HG03139 (cell line): ENCODE data around the gene HOXA7.

Source experiments
- ATAC-seq: cut with Tn5 transposase; IDR thresholded peaks from one replicate; pipeline ENCODE4 v1.9.1; 2021; ENCODE audit not compliant: unreplicated experiment

HOXA7 gene

DNA sequence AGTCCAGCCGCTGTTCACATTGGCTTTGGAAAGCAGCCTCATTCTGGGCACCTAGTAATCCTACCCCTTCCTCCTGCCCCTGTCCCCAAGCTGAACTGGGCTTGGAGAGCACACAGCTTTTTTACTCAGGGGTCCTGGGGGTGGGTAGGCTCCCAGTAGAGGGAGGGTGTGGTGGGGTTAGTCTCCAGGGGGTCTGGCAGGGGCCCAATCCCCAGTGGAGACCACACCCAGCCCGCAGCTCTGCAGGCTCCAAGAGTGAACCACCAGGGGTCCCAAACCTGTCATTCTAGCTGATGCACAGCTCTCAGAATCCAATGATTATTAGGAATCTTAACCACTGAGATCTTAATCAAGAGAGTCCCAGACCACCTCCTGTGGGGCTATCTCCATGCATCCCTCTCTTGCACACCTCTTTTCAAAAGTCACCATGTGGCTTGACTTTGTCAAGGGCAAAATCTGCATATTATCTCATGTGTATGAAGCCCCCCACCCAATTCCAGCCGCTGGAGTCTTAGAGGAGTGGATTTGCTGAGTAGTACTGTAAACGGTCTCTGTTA, 25.9 kb upstream of the HOXA7 start:
- no peak for ATAC-seq

DNA sequence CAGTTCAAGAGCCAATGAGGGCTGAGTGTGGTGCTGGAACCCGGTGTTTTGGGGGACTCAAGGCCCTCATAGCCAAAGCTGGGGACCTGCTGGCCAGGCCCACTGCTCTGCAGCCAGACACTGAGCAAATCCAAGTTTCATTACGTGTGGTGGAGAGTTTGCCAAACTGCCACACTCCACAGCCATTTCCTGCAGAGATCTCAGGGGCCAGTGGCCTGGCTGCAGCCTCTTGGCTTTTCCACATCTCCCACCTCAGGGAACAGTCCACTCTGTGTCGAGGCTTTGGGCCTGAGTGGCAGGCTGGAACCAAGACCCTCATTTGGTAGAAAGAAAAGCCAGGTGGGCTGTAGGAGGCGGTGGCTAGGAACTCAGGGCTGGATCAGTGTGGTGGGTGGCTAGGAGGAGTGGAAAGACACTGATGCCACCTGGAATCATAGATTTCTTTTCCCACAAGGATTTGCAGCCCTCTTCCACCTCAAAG, 25.4 kb upstream of the HOXA7 start:
- ATAC-seq: no peak

DNA sequence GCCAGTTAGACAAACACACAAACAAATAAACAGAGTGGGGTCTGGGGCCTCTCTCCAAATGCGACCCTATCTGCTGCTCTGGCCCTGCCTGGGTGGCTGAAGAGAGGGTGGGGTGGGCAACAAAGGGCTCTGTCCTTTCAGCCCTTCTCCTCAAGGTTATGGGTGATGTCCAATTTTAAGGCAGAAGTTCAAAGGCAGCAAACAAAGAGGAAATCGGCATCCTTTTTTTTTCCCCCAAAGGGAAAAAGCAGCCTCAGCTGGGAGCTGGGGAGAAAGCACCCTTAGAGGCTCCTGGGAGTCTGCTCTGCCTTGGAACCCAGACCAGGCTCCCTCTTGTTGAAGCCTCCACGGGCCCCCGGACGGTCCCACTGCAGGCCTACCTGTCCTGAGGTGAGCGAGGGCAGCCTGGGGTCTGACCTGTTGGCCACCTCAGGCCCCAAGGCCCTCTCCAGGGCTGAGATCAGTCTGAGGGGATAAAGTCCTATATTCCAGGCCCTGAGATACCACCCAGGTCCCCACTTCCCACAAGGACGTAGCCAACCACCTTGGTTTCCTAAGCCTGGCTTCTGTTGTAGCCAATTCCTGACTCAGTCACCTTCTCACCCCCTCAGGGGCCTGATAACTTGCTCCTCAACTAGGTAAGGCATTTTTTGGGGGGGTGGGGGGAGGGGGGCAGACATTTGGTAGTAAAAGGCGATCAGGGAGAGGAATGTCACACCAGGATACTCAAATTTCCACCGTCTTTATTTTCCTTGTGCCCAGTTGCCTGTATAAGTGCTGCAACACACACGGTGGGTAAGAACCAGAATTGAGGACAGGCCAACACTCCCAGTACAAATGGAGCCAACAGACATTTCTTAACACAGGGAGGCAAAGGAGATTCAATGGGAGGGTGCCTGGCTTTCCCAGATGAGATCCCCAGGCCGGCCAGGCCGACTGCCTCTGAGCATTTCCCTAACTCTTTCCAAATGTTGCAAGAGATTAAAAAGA, 24.3 kb upstream of the HOXA7 start:
- no peak for ATAC-seq

DNA sequence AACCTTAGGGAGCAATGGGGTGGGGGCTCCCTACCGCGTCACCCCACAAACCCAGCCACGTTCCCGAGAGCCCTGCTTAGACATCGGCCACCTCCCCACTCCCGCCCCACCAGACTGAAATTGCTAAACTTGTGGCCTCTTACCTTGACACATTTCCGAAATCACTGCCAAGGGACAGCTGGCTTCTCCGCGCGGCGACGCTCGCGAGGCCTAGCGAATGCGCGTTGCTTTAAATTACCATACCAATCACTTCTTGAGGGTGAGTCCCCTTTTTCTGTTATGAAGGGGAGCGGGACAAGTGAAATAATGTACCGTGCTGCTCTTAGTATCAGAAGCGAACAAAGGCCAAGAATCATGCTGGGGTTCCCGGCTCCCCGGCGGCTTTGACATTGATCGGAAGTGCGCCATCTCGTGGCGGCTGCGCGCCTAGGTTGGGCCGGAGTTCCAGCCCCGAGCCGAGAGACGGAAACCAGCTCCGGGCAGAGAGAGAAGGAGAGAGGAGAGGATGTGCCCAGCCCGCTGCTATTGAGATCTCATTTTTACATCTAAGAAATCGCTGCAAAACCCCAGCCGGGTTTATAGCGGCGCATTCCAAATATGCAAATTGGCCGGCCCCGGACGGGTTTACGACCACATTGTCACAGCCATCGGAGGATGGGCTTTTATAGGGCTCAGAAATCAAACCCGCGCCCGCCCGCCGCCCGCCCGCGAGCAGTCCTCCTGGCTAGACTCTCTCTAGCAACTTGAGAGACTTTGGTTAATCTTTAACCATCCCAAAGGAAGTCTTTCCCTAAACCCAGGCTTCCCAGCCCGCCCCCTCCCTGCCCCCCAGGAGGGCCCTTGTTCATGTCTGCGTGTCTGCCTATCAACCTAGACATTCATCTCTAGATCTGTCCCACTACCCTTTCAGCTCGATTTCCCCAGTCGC, 23.3 kb upstream of the HOXA7 start:
- no peak for ATAC-seq

DNA sequence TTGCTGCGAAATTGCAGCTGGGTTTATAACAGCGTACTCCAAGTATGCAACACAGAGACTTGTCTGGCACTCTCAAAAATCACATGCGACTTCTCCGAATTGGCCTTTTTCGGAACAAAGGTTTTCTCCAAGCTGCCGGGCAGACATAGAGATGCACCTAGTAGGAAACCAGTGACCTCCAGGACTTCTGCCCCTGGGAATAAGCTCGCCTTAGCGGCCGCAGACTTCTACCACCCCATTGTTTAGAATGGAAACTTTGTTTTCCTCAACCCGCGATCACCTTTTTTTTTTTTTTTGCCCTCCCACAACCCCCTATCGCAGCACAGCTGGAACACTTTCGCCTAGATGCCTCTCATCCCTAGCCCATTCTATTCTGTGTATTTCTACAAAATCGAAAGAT, 22.6 kb upstream of the HOXA7 start:
- ATAC-seq: no peak

DNA sequence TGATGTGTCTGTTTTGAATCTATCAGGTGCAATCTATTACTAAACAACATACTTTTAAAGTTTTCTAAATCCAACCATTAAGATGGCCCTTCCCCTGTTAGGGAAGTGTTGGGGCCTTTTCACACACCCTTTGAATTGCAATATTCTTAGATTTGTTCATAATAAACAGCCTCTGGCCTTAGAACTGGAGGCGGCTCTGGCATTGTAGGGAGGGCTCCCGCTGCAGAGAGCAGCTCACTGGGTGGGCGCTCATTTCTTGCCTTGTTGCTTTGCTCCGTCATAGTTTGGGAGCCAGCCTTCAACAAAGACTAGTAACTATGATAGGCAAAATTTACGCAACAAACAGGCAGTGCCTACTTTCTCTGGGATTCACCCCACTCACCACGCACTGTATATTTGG, 21.9 kb upstream of the HOXA7 start:
- no peak for ATAC-seq

DNA sequence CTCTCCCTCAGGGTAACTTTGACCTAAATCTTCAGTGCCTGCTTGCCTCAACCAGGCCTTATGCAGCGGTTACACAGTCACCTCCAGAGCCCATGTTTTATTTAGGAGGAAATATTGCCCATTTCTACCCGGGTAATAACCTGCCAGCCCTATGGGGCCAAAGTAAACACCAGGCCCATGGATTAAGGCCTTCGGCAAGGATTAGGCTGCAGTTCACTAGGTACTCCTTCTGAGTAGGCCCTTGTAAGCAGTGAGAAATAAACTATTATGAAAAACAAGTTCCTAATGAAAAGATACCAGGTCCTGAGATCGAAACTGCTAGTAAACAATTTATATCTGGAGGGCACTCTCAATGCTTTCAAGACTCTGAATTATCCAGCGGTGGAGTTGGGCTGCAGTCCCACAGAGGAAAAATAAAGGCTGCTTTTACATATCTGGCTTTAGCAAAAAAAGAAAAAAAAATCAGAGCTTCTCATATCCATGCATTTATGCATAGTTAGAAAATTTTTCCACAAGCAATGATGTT, 21.4 kb upstream of the HOXA7 start:
- no peak for ATAC-seq

DNA sequence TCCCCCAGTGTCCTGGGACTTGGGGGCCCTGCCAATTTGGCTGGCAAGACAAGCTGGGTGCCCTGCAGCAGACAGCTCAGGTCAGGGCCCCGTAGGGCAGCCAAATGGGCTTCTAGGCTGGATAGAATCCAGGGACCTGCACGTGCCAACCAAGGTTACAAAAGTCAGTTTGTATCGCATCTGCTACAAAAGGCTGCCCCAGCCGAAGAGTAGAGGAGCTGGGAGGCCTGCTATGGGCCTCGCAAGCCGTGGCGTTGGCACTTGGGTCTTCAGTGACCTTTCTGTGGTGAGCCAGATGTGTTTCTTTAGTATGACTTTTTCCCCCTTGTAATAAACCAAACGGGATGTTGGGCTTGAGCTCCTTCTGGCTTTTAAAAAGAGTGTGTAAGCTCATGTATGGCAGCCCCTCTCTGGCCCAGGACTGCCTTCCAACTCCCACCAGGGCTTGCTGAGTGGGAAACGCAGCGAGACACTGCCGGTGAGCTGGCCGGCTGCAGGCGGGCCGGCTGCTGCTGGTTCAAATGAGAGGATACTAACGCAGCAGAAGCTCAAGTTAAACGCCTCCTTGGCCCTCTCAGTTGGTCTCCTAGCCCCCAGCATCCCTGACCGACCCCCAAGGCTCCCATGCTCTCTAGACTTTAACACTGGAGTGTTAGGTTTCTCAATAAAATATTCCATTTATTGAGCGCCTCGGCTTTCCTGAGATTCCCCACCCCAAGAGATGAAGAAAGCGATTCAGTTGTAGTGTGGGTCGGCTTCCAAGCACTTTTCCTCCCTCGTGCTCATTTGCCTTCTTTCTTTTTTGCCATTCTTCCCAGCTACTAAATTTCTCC, 20.7 kb upstream of the HOXA7 start:
- no peak for ATAC-seq

DNA sequence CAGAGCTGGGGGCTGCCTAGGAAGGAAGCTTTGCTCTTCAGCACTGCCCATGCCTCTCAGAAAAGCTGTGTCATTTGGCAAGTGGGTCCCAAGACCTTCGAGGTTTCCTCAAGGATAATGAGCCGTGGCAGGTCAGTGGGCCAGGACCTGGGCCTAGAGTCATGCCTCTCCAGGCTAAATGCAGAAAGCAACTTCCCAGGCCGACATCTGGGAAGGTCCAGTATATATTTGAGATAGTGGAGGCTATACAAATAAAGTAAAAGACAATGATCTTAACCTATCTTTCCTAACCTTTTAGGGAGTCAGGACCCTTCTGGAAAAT, 20.0 kb upstream of the HOXA7 start:
- ATAC-seq: no peak

DNA sequence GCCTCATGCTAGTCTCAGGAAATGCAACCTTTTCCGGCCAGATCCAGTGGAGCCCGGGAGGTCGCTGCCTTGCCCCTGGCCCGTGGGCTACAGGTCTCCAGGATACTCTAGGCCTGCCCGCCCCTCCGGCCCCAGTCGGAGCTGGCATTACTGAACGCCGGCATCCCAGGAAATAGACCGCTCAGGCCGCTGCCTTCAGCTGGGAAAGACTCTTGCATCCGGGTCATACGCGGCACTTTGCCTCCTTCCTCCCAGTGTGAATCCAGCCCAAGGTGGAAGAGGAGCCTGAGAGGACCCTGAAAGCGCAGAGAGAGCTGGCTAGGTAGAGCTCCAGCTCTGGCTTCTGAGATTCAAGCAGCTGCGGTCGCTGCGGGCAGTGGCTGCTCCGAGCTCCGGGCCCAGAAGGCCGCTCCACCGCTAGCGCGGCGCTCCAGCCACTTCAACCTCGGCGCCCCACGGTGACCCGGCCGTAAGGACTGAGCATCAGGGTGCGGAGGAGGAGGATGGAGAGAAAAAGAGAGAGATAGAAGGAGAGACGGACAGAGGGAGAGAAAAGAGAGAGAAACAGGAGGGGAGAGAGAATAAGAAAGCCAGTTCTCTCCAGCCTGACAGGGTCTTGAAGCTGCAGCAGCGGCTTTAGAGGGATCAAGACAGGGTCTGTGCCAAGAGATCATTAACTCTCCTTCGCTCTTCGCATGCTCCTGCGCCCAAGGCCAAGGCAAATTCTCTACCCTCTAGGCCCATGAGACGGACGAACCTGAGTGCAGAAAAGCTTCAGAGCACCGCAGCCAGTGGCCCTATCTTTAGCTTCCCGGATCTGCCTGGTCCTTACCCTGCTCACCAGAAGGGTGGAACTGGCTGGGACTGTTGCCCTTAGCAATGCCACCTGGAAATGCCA, 19.4 kb upstream of the HOXA7 start:
- ATAC-seq: no peak

DNA sequence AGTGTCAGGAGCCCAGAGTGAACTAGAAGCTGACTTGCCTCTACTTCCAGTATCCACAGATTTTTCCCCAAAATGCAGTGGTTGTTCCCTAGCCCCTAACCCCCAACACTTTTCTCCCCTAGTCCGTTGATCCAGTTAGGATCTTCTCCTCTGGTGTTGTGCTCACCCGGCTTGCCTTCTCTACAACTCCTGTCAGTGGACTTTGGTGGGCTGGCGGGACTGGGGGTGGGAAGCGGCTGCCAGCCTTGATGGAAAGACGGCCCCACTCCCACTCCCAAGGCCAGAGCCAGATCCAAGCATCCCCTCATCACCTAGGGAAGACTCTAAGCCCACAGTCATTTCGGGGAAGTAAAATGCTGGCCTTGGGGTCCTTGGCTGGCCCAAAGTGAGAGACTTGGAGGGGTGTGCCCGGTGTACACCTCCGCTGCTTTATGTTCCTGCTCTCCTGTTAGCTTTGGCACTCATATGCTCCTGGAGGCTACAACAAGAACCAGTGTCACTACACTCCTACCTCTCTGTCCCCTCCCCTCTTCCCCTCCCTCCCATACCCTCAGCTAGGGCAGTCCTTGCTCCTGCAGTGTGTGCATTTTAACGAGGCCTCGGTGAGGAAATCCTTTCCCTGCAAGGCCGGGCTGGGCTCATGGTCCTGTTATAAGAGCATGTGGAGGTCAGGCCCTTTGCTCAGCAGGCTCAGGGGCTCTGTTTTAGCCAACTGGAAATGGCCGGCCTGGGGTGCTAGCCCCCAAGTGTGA, 18.6 kb upstream of the HOXA7 start:
- ATAC-seq: no peak

DNA sequence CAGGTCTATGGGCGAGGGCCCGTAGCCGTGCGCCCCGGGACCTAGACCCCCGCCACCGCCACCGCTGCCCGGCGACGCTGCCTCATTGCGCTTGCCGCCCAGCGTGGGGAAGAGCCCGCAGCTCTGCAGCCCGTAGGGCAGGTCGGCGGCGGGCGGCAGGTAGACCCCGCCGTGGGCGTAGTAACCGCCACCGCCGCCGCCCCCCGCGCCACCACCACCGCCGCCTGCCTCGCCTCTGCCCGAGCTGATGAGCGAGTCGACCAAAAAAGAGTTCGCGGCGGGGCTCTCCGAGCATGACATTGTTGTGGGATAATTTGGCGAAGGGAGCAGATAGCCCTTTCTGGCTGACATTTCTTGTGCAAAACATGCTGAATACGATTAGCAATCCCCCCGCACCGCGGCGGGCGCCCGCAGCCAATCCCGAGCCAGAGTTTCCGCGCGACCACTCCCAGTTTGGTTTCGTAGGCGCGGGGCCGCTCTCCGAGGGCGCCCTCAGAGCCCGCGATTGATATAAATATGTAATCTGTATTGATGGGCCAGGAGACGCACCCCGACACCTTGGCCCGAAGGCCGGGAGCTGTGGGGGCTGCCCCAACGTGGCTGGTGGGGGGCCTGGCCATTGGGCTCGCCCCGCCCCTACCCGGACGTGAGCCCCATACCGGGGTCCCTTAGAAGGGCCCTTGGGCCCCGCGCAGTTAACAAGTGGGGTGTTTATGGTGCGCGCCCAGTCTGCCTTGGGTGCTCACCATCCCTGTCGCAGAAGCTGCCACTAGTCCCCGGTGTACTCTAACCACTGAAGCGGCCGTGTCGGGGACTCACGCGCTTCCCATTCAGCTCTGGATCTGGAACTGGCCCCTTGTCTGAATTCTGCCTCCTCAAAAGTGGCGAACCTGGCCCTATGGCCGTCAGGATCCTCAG, 17.7 kb upstream of the HOXA7 start, which contains the start of gene HOXA10:
Gene HOXA10, minus strand, starts transcription at position 365 of the 918 bp plus-strand sequence. Its CDS starts 14 bp downstream, at position 351.
- no peak for ATAC-seq

DNA sequence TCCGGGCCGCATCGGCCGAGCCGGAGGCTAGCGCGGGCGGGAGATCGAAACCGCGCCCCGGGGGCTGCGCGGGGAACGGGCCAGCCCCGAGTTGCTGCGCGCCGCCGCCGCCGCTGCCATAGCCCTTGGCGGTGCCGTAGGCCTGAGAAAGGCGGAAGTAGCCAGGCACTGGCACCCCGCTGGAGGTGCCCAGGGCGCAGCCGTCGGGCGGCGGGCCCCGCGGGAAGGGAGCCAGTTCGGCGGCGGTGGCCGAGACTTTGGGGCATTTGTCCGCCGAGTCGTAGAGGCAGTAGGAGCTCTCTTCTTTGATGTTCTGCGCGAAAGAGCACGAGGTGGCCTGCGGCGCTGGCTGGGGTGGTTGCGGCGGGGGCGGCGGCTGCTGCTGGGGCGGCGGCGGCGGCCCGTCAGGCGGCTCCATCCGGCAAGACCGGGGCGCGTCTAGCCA, 17.1 kb upstream of the HOXA7 start:
- no peak for ATAC-seq

DNA sequence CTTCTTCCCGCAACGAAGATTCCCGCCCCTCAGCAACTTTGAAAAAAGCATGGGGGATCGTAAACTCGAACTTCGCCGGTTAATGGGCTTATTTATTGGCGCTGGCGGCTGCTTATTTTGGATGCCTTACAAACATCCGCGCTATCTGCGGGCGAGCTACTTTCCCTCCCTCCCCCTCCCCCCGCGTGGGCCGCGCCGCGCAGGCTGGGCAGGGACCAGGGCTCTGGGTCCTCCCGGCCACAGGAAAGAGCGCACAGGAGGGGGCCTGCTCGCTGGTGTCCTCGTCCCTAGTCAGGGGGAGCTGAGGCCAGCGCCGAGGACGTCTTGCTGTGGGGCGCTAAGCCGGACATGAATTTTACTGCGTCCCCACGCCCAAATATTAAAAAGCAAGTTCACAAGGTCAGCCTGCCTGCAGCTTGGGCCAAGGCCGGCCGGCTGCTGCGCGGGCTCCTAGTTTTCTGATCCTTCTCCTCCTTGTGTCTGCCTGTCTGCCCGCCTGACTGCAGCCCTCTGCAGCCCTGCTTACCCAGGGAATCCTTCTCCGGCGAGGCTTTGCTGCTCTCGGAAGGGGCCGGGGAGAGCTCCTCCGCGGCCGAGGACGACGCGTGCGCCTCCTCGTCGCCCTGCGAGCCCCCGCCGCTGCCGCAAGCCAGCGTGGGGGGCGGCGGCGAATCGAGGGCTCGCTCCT, 16.5 kb upstream of the HOXA7 start:
- ATAC-seq: no peak

DNA sequence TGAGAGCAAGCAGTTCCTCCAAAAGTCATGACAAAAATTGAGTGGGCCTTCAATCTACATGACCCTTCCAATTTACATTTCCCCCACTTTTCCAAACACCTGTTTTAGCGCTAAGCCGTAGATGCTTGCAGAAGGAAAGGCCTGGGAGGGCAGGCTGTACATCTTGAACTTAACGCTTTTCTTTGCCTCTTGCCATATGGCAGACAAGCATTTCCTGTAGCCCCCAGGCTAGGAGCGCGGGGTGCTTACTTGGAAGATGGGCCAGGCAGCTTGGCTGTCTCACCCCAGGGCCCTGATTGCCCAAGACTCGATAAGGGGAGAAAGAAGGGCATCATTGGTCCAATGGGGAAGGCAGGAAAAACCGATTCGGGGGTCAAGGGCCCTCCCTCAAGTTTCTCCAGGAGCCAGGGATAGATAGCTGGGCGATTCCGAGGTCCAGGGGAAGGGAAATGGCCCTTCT, 15.9 kb upstream of the HOXA7 start:
- ATAC-seq: no peak

DNA sequence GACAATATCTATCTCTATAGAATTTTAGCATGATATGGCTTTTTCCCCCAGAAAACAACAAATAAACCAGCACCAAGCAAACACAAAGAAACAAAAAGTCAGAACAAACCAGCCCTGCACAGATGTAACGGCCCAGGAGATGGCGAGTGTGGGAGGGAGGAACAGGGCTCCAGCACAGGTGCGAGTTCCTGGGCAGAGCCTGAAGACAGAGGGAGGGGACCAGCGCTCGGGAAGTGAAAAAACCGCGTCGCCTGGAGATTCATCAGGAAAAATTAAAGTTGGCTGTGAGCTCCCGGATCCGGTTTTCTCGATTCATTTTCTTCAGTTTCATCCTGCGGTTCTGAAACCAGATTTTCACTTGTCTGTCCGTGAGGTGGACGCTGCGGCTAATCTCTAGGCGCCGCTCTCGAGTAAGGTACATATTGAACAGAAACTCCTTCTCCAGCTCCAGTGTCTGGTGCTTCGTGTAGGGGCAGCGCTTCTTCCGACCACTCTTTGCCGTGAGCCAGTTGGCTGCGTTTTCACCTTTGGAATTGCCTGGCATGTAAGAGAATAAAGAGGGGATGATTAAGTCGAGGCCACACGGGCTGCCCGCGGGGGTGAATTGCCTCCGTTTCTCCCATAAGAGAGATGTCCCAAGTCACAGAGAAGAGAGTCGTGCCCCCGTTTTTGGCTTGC, 15.3 kb upstream of the HOXA7 start:
- no peak for ATAC-seq
